A549 (cell line): ENCODE data around the gene KIF1C.
A peak's percentile ranks its signal among the peaks of the same experiment; 100 is the strongest.

Experiments used
- CHD2 ChIP-seq: fragments of 150-350 bp; IDR thresholded peaks from 2 replicates; pipeline ENCODE4 v1.6.1; 2014; ENCODE audit warnings: low read length; ENCODE audit not compliant: partially characterized antibody
- CTCF ChIP-seq: fragments of >200 bp; sonication (Bioruptor Twin); formaldehyde crosslinking; IDR thresholded peaks from 3 replicates; pipeline ENCODE4 v1.5.1; 2016
- EP300 ChIP-seq, 2 experiments: fragments of >200 bp; sonication (Bioruptor Twin); formaldehyde crosslinking; IDR thresholded peaks; 2 replicates in 1 of 2; 3 replicates in 1 of 2; pipeline ENCODE4 v1.6.1; 2016 to 2017
- ESRRA ChIP-seq: fragments of 150-350 bp; IDR thresholded peaks from 2 replicates; pipeline ENCODE4 v1.6.1; 2014; ENCODE audit warnings: mild to moderate bottlenecking, low read length, borderline replicate concordance
- HDAC2 ChIP-seq: fragments of 200-600 bp; sonication (generic); IDR thresholded peaks from 2 replicates; pipeline ENCODE4 v1.6.1; 2016
- HES2 ChIP-seq: fragments of >200 bp; sonication (Bioruptor Twin); formaldehyde crosslinking; IDR thresholded peaks from 2 replicates; pipeline ENCODE4 v1.6.1; 2016
- HOXA7 ChIP-seq: fragments of 250-450 bp; sonication (Bioruptor Pico); IDR thresholded peaks from 2 replicates; pipeline ENCODE4 v1.5.0; 2020; ENCODE audit warnings: mild to moderate bottlenecking, moderate library complexity
- JUNB ChIP-seq: fragments of >200 bp; sonication (Bioruptor Twin); formaldehyde crosslinking; IDR thresholded peaks from 2 replicates; pipeline ENCODE4 v1.6.1; 2016
- KDM5A ChIP-seq: fragments of 200-600 bp; sonication (generic); IDR thresholded peaks from 2 replicates; pipeline ENCODE4 v1.6.1; 2016; ENCODE audit warnings: antibody characterized with exemption, mild to moderate bottlenecking
- MYC ChIP-seq: IDR thresholded peaks from 2 replicates; pipeline ENCODE4 v1.6.1; 2012; ENCODE audit warnings: mild to moderate bottlenecking, inconsistent platforms, low read length, improper control_type of control experiment, borderline replicate concordance
- NR3C1 ChIP-seq: fragments of >200 bp; sonication (Bioruptor Twin); formaldehyde crosslinking; IDR thresholded peaks from 3 replicates; pipeline ENCODE4 v1.6.1; 2017
- POLR2A ChIP-seq: IDR thresholded peaks from 2 replicates; pipeline ENCODE4 v1.6.1; 2012; ENCODE audit warnings: mild to moderate bottlenecking, low read length
- REST ChIP-seq: fragments of 200-600 bp; sonication (generic); IDR thresholded peaks from 2 replicates; pipeline ENCODE4 v1.6.1; 2016; ENCODE audit warnings: antibody characterized with exemption, mild to moderate bottlenecking, moderate library complexity

- no peak for TF ChIP-seq HOXA7 (CRISPR knock-in tag)
- peak; percentile 18; the same call in 1 of the 2 replicates for TF ChIP-seq POLR2A
- no peak for TF ChIP-seq EP300 (IDR thresholded peaks at IDR 0.05)
- TF ChIP-seq CTCF: no peak
- TF ChIP-seq KDM5A: no peak
- no peak for TF ChIP-seq HES2
- TF ChIP-seq REST: no peak
- TF ChIP-seq MYC: no peak
- TF ChIP-seq NR3C1: no peak
- no peak for TF ChIP-seq HDAC2
- no peak for TF ChIP-seq ESRRA
- no peak for TF ChIP-seq CHD2
- no peak for TF ChIP-seq JUNB
Observed at GRCh38 chr17:4955091-4955490, 42.7 kb upstream of the KIF1C start.
